A549 (cell line): ENCODE data around the gene MT1H. TPM values are rescaled to one million over a fixed set of nuclear protein-coding genes. Genes with fewer than 3 reads are reported as not detected.

Source experiments
- ATAC-seq, 2 experiments: fragments of 200-7000 bp in 1 of 2; fragments of >200 bp in 1 of 2; cut with Nextera tagmentation in 1 of 2; cut with Tn5 transposase in 1 of 2; 3 replicates each; pipeline versions ENCODE4 v1.8.0 to v1.9.1; 2018 to 2020; ENCODE audit warnings: mild to moderate bottlenecking in 1 of 2, moderate library complexity in 1 of 2
- CTCF ChIA-PET: fragments of 300-600 bp; sonication (Branson Sonifier 250); formaldehyde crosslinking; extraction: SDS; loops from one replicate; lab custom pipeline; 2021; ENCODE audit warnings: antibody characterized with exemption, inconsistent platforms; lab: Yijun Ruan, JAX
- POLR2A ChIA-PET: fragments of 350-600 bp; formaldehyde crosslinking; extraction: SDS; loops from one replicate; lab custom pipeline; 2021; ENCODE audit warnings: antibody characterized with exemption, inconsistent platforms; lab: Yijun Ruan, JAX
- DNase-seq, 2 experiments: peaks; one replicate each; pipeline versions ENCODE4 v3.0.0 to v3.0.0-alpha.2; 2011 to 2016; ENCODE audit warnings: low read depth in 1 of 2, low spot score in 1 of 2
- FAIRE-seq: peaks from 2 replicates; lab custom pipeline; 2011; peaks lifted over from hg19 to GRCh38; lab: Jason Lieb, UNC
- H3K27ac ChIP-seq, 2 experiments: fragments of >200 bp; sonication (Bioruptor Twin); formaldehyde crosslinking; 3 replicates each; pipeline ENCODE4 v1.5.1; 2016 to 2017
- H3K4me1 ChIP-seq: fragments of >200 bp; sonication (Bioruptor Twin); formaldehyde crosslinking; 3 replicates; pipeline ENCODE4 v1.6.1; 2016
- H3K4me2 ChIP-seq: fragments of >200 bp; sonication (Bioruptor Twin); formaldehyde crosslinking; 3 replicates; pipeline ENCODE4 v1.6.1; 2016
- H3K4me3 ChIP-seq: fragments of >200 bp; sonication (Bioruptor Twin); formaldehyde crosslinking; 3 replicates; pipeline ENCODE4 v1.5.1; 2016
- H3K9me3 ChIP-seq: fragments of >200 bp; sonication (Bioruptor Twin); formaldehyde crosslinking; 3 replicates; pipeline ENCODE4 v1.6.1; 2016
- BCL3 ChIP-seq: fragments of >200 bp; sonication (Bioruptor Twin); formaldehyde crosslinking; IDR thresholded peaks from 3 replicates; pipeline ENCODE4 v1.6.1; 2016
- BHLHE40 ChIP-seq: IDR thresholded peaks from 2 replicates; pipeline ENCODE4 v1.6.1; 2012; ENCODE audit warnings: low read depth, low read length, inconsistent platforms
- CBX8 ChIP-seq: fragments of 200-600 bp; sonication (generic); IDR thresholded peaks from 2 replicates; pipeline ENCODE4 v1.6.1; 2016
- CHD2 ChIP-seq: fragments of 150-350 bp; IDR thresholded peaks from 2 replicates; pipeline ENCODE4 v1.6.1; 2014; ENCODE audit warnings: low read length; ENCODE audit not compliant: partially characterized antibody
- CHD4 ChIP-seq: fragments of 200-600 bp; sonication (generic); IDR thresholded peaks from 2 replicates; pipeline ENCODE4 v1.6.1; 2016; ENCODE audit warnings: antibody characterized with exemption, mild to moderate bottlenecking, borderline replicate concordance
- EHMT2 ChIP-seq: fragments of 200-600 bp; sonication (generic); IDR thresholded peaks from 2 replicates; pipeline ENCODE4 v1.6.1; 2016; ENCODE audit warnings: antibody characterized with exemption, low read depth, mild to moderate bottlenecking, moderate library complexity
- ELK1 ChIP-seq: fragments of 150-350 bp; IDR thresholded peaks from 2 replicates; pipeline ENCODE4 v1.6.1; 2014; ENCODE audit warnings: low read depth, mild to moderate bottlenecking, low read length
- FOSB ChIP-seq: fragments of 250-450 bp; sonication (Bioruptor Pico); IDR thresholded peaks from 2 replicates; pipeline ENCODE4 v1.5.0; 2020; ENCODE audit warnings: mild to moderate bottlenecking, moderate library complexity
- FOSL2 ChIP-seq, 2 experiments: fragments of 450-650 bp in 1 of 2; fragments of >200 bp in 1 of 2; sonication (Bioruptor Twin) in 1 of 2; formaldehyde crosslinking; IDR thresholded peaks; 2 replicates each; pipeline versions ENCODE4 v1.5.0 to v1.6.1; 2016 to 2020; ENCODE audit warnings: mild to moderate bottlenecking in 1 of 2, moderate library complexity in 1 of 2
- HOXA7 ChIP-seq: fragments of 250-450 bp; sonication (Bioruptor Pico); IDR thresholded peaks from 2 replicates; pipeline ENCODE4 v1.5.0; 2020; ENCODE audit warnings: mild to moderate bottlenecking, moderate library complexity
- HOXB13 ChIP-seq: fragments of 250-450 bp; sonication (Bioruptor Pico); IDR thresholded peaks from 2 replicates; pipeline ENCODE4 v1.5.0; 2020; ENCODE audit warnings: low read depth, mild to moderate bottlenecking, moderate library complexity
- HOXB5 ChIP-seq: fragments of 250-450 bp; sonication (Bioruptor Pico); IDR thresholded peaks from 2 replicates; pipeline ENCODE4 v1.5.0; 2020; ENCODE audit warnings: mild to moderate bottlenecking, moderate library complexity
- JUNB ChIP-seq: fragments of >200 bp; sonication (Bioruptor Twin); formaldehyde crosslinking; IDR thresholded peaks from 2 replicates; pipeline ENCODE4 v1.6.1; 2016
- MAFK ChIP-seq: fragments of 450-650 bp; IDR thresholded peaks from 2 replicates; pipeline ENCODE4 v1.6.1; 2014; ENCODE audit not compliant: partially characterized antibody
- MAZ ChIP-seq: fragments of 150-350 bp; IDR thresholded peaks from 2 replicates; pipeline ENCODE4 v1.6.1; 2014; ENCODE audit warnings: antibody characterized with exemption, low read depth, low read length, borderline replicate concordance
- NFE2L2 ChIP-seq: fragments of 150-350 bp; conservative IDR thresholded peaks from 2 replicates; pipeline ENCODE4 v1.6.1; 2014; ENCODE audit warnings: low read length
- NR3C1 ChIP-seq: fragments of >200 bp; sonication (Bioruptor Twin); formaldehyde crosslinking; IDR thresholded peaks from 3 replicates; pipeline ENCODE4 v1.6.1; 2017
- PBX3 ChIP-seq: IDR thresholded peaks from 2 replicates; pipeline ENCODE4 v1.6.1; 2012
- POLR2AphosphoS2 ChIP-seq: conservative IDR thresholded peaks from 2 replicates; pipeline ENCODE4 v1.6.1; 2012; ENCODE audit warnings: low read length, improper control_type of control experiment, inconsistent platforms
- RAD21 ChIP-seq, 2 experiments: fragments of >200 bp in 1 of 2; sonication (Bioruptor Twin) in 1 of 2; formaldehyde crosslinking in 1 of 2; IDR thresholded peaks in 1 of 2; conservative IDR thresholded peaks in 1 of 2; 2 replicates in 1 of 2; 3 replicates in 1 of 2; pipeline ENCODE4 v1.6.1; 2012 to 2018; ENCODE audit warnings: inconsistent platforms in 1 of 2
- RARB ChIP-seq: fragments of 250-450 bp; sonication (Bioruptor Pico); IDR thresholded peaks from 2 replicates; pipeline ENCODE4 v1.8.0; 2021; ENCODE audit warnings: mild to moderate bottlenecking, moderate library complexity
- SMC3 ChIP-seq: fragments of >200 bp; sonication (Bioruptor Twin); formaldehyde crosslinking; IDR thresholded peaks from 3 replicates; pipeline ENCODE4 v1.6.1; 2018; ENCODE audit warnings: inconsistent platforms
- SREBF2 ChIP-seq: fragments of 450-650 bp; IDR thresholded peaks from 2 replicates; pipeline ENCODE4 v1.6.1; 2014; ENCODE audit warnings: mild to moderate bottlenecking, moderate library complexity
- TP53 ChIP-seq: fragments of 250-450 bp; sonication (Bioruptor Pico); IDR thresholded peaks from 2 replicates; pipeline ENCODE4 v1.5.0; 2021; ENCODE audit warnings: mild to moderate bottlenecking, moderate library complexity
- USF2 ChIP-seq: fragments of 450-650 bp; IDR thresholded peaks from 2 replicates; pipeline ENCODE4 v1.6.1; 2014; ENCODE audit warnings: antibody characterized with exemption
- ZSCAN20 ChIP-seq: fragments of 250-450 bp; sonication (Bioruptor Pico); IDR thresholded peaks from 2 replicates; pipeline ENCODE4 v1.8.0; 2022; ENCODE audit warnings: mild to moderate bottlenecking, moderate library complexity
- WGBS: methylation state at CpG from one replicate; pipeline ENCODE4 v1.1.6; 2017; ENCODE audit errors: missing lambda C conversion rate; 5-methylcytosine and 5-hydroxymethylcytosine counted together
- polyA plus RNA-seq, 4 experiments: library from polyadenylated mRNA; depleted of rRNA in 3 of 4; stranded (reverse); fragments of >200 nt; fragmentation: RNase III in 1 of 4; extraction: RNeasy Plus Mini Kit Qiagen cat#74134 plus additional on column Dnase treatment in 1 of 4; gene quantifications; 2 replicates in 3 of 4; 3 replicates in 1 of 4; pipeline ENCODE4 v1.2.3, GENCODE V29; 2011 to 2017

MT1H gene
- polyA plus RNA-seq, 2 of the 4 experiments (the other 2 are of a cell fraction): not detected

- ATAC-seq: peak; percentile 6 to 34; a peak in 3 of 6 replicates
- ChIA-PET POLR2A (interaction anchor here (1.2 kb wide), 1 partner anchor 81 kb away, joined by 5 read pairs; the partner anchor contains the start of gene MT2A), CTCF (interaction anchor here (5.6 kb wide), 1 partner anchor 12 kb away, joined by 28 read pairs; no protein-coding TSS in a partner anchor)
- H3K4me1 ChIP-seq: peaks cover 28% of the 10 kb centered on the region
- WGBS: 14% methylated on average over 3 of the region's 3 CpGs
- H3K4me3 ChIP-seq: no peak overlapping the region
- H3K4me2 ChIP-seq: peak overlapping the region; percentile 47
- FAIRE-seq: no peak
- H3K27ac ChIP-seq: peak overlapping the region; percentile 56 to 72
- DNase-seq: peak in 1 of 2 experiments; percentile 23
- TF ChIP-seq CHD2 (no peak), ELK1 (no peak), FOSL2 (IDR thresholded peaks at IDR 0.05) (no peak; the same call in 1 of the 2 replicates), FOSL2 (CRISPR knock-in tag; IDR thresholded peaks at IDR 0.05) (peak; percentile 24; the same call in 1 of the 2 replicates)
- H3K9me3 ChIP-seq: peaks cover 4% of the 10 kb centered on the region; the same call in 1 of the 3 replicates
These were observed 19.6 kb downstream of the MT1H start for GRCh38 chr16:56689171-56689570.

- Histone ChIP-seq H3K27ac (peak overlapping the region; percentile 65 to 81), H3K4me3 (no peak overlapping the region), H3K4me2 (no peak overlapping the region)
- TF ChIP-seq HOXA7 (CRISPR knock-in tag): no peak
- no peak for TF ChIP-seq NR3C1
- no peak for TF ChIP-seq PBX3
- no peak for TF ChIP-seq EHMT2
- TF ChIP-seq HOXB5 (CRISPR knock-in tag): no peak
- no peak for TF ChIP-seq ZSCAN20 (CRISPR knock-in tag)
- no peak for TF ChIP-seq SREBF2
- no peak for TF ChIP-seq RAD21 (conservative IDR thresholded peaks at IDR 0.05 in 1 of 2, IDR thresholded peaks at IDR 0.05 in 1 of 2)
- no peak for TF ChIP-seq NFE2L2
- TF ChIP-seq JUNB: no peak
- no peak for TF ChIP-seq TP53
- no peak for TF ChIP-seq CBX8
- TF ChIP-seq, all 56 proteins: peak for 0
- DNase-seq (no peak), ATAC-seq (no peak), FAIRE-seq (no peak)
- peaks cover 4% of the 10 kb centered on the region; the same call in 1 of the 3 replicates for H3K9me3 ChIP-seq
- 82% methylated on average over 4 of the region's 4 CpGs for WGBS
- CTCF ChIA-PET: interaction anchor here (0.7 to 5.6 kb wide), 6 partner anchors 11 to 259 kb away, joined by 3 to 28 read pairs (median 3); partner anchors contain the start of gene MT1B
- POLR2A ChIA-PET: interaction anchor here (2.8 kb wide), 1 partner anchor 8 kb away, joined by 18 read pairs; the partner anchor contains the start of gene MT1X
- H3K4me1 ChIP-seq: peaks cover 28% of the 10 kb centered on the region
These were observed 21.0 kb downstream of the MT1H start for GRCh38 chr16:56690420-56691122.

- H3K9me3 ChIP-seq: no peaks in the 10 kb centered on the region; the same call in 2 of the 3 replicates
- DNase-seq (peak; percentile 77 to 90), FAIRE-seq (no peak), ATAC-seq (peak; percentile 89 to 90)
- 19% methylated on average over 4 of the region's 4 CpGs for WGBS
- POLR2A ChIA-PET: interaction anchor here (0.6 to 2.8 kb wide), 5 partner anchors 9 to 86 kb away, joined by 3 to 18 read pairs (median 3); partner anchors contain the start of genes MT1X and MT2A
- CTCF ChIA-PET: interaction anchor here (1.0 to 5.6 kb wide), 4 partner anchors 9 to 88 kb away, joined by 3 to 28 read pairs (median 4); partner anchors contain the start of gene MT1B
- peaks cover 28% of the 10 kb centered on the region for H3K4me1 ChIP-seq
- no peak overlapping the region for H3K4me3 ChIP-seq
- H3K4me2 ChIP-seq: peak overlapping the region; percentile 48
- H3K27ac ChIP-seq: peak overlapping the region; percentile 65 to 81
- no peak for TF ChIP-seq FOSL2 (IDR thresholded peaks at IDR 0.05)
- TF ChIP-seq FOSL2 (CRISPR knock-in tag; IDR thresholded peaks at IDR 0.05): peak; percentile 18
- no peak for TF ChIP-seq BCL3
- TF ChIP-seq NFE2L2: 0 out of 2 replicates have a peak, but pooled peaks have one; percentile 13
- no peak for TF ChIP-seq HOXB13 (CRISPR knock-in tag)
- no peak for TF ChIP-seq CHD4
- no peak for TF ChIP-seq MAZ
- TF ChIP-seq CBX8: no peak
- no peak for TF ChIP-seq FOSB (CRISPR knock-in tag)
- TF ChIP-seq USF2: peak; percentile 78
- peak; percentile 67 for TF ChIP-seq MAFK
- TF ChIP-seq SMC3: no peak
- TF ChIP-seq BHLHE40: no peak
- TF ChIP-seq RARB: no peak
- no peak for TF ChIP-seq POLR2AphosphoS2
These were observed 22.3 kb downstream of the MT1H start for GRCh38 chr16:56691885-56692284.
